Karpas-422 (cell line): ENCODE measurements around the gene SCN4A. TPM values are rescaled to one million over a fixed set of nuclear protein-coding genes. Genes with fewer than 3 reads are reported as not detected.

Source experiments
- DNase-seq: peaks from one replicate; pipeline ENCODE4 v3.0.0-alpha.2; 2015
- H2AFZ ChIP-seq: fragments of 200-600 bp; sonication (generic); 2 replicates; pipeline ENCODE4 v1.6.1; 2014; ENCODE audit warnings: antibody characterized with exemption, low read length, mixed read lengths
- H3K27ac ChIP-seq: fragments of 200-600 bp; sonication (generic); 2 replicates; pipeline ENCODE4 v1.5.1; 2014; ENCODE audit warnings: mild to moderate bottlenecking, low read length, moderate library complexity
- H3K27me3 ChIP-seq: fragments of 200-600 bp; sonication (generic); 2 replicates; pipeline ENCODE4 v1.6.1; 2014; ENCODE audit warnings: low read length, mixed read lengths
- H3K36me3 ChIP-seq: fragments of 200-600 bp; sonication (generic); 2 replicates; pipeline ENCODE4 v1.6.1; 2014; ENCODE audit warnings: low read length, mixed read lengths; ENCODE audit not compliant: insufficient read depth
- H3K4me1 ChIP-seq: fragments of 200-600 bp; sonication (generic); 2 replicates; pipeline ENCODE4 v1.6.1; 2014; ENCODE audit warnings: mild to moderate bottlenecking, low read length, mixed read lengths
- H3K4me2 ChIP-seq: fragments of 200-600 bp; sonication (generic); 2 replicates; pipeline ENCODE4 v1.6.1; 2014; ENCODE audit warnings: low read length, low read depth, mild to moderate bottlenecking; ENCODE audit not compliant: poor library complexity, severe bottlenecking
- H3K4me3 ChIP-seq: fragments of 200-600 bp; sonication (generic); 2 replicates; pipeline ENCODE4 v1.5.1; 2014; ENCODE audit warnings: mild to moderate bottlenecking, antibody characterized with exemption, low read length, mixed read lengths
- H3K79me2 ChIP-seq: fragments of 200-600 bp; sonication (generic); 2 replicates; pipeline ENCODE4 v1.6.1; 2014; ENCODE audit warnings: mild to moderate bottlenecking, low read length, mixed read lengths
- H3K9ac ChIP-seq: fragments of 200-600 bp; sonication (generic); 2 replicates; pipeline ENCODE4 v1.6.0; 2014; ENCODE audit warnings: low read length
- H3K9me2 ChIP-seq: fragments of 200-600 bp; sonication (generic), shearing (Covaris generic); replicated peaks from 2 replicates; pipeline ENCODE4 v1.6.0; 2014; ENCODE audit warnings: mild to moderate bottlenecking, low read length, moderate library complexity; ENCODE audit not compliant: insufficient read depth
- H3K9me3 ChIP-seq: fragments of 300-700, 200-600 bp; sonication (generic); 2 replicates; pipeline ENCODE4 v1.6.1; 2014; ENCODE audit warnings: low read length, mixed read lengths
- H4K20me1 ChIP-seq: fragments of 200-600 bp; sonication (generic); 2 replicates; pipeline ENCODE4 v1.6.1; 2014; ENCODE audit warnings: mild to moderate bottlenecking, antibody characterized with exemption, low read length, low read depth; ENCODE audit not compliant: insufficient read depth
- total RNA-seq: library from RNA; depleted of rRNA; stranded (reverse); fragments of >200 nt; shearing (Covaris generic); gene quantifications from 2 replicates; pipeline ENCODE4 v1.2.3, GENCODE V29; 2014; ENCODE audit warnings: low replicate concordance

The SCN4A gene
- total RNA-seq, 1 experiment from 2014 or later = 0.07 TPM

DNA sequence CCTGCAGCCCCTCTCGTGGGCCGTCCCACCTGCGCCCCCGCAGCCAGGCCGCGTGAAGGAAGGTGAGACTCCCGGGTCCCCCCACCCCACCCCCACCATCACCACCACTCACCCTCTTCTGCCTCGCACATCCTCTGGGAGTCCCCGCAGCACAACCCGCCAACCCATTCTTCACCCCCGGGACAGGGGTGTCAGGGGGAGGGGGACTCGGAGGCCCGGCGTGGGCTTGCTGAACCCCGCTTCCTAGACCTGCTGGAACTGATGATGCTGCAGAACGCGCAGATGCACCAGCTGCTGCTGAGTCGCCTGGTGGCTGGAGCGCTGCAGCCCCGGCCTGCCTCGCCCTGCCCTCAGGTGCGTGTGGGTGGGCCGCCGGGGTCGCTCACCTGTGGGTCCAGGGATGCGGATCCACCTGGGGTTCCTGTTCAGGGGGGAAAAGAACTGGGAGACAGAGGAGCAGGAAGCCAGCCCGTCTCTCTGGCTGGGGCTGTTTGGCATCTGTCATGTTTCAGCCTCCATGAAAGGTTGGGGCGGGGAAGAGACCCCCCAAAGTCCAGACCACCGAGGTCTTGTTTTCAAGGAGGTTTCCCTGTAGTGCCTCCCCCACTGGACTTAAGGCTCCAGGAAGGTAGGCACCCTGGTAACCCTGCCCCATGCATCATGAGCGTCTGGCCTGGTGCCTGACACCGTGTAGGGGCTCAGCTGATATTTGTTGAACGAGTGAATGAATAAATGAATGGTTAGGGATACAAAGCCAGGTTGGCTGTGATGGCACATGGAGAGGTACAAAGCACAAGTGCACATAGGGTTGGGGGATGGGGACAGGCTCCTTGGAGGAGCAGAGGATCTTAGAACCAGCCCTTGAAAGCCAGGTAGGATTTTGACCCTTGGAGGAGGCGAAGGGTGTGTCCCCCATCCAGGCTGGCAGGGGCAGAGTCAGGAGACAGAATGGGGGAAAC is 26.3 kb upstream of the SCN4A start:
- Histone ChIP-seq H3K79me2 (no peaks in the 10 kb centered on the region), H3K27me3 (0 out of 2 replicates have a peak, but pooled peaks cover 2% of the 10 kb centered on the region), H3K4me2 (peak overlapping the region; percentile 73), H3K4me1 (peaks cover 11% of the 10 kb centered on the region), H4K20me1 (no peaks in the 10 kb centered on the region), H3K4me3 (peak overlapping the region; percentile 67), H3K9ac (peak overlapping the region; percentile 45), H3K36me3 (no peaks in the 10 kb centered on the region), H3K27ac (no peak overlapping the region), H3K9me3 (no peaks in the 10 kb centered on the region), H3K9me2 (no peaks in the 10 kb centered on the region), H2AFZ (no peak overlapping the region; the same call in 1 of the 2 replicates)
- no peak for DNase-seq

DNA sequence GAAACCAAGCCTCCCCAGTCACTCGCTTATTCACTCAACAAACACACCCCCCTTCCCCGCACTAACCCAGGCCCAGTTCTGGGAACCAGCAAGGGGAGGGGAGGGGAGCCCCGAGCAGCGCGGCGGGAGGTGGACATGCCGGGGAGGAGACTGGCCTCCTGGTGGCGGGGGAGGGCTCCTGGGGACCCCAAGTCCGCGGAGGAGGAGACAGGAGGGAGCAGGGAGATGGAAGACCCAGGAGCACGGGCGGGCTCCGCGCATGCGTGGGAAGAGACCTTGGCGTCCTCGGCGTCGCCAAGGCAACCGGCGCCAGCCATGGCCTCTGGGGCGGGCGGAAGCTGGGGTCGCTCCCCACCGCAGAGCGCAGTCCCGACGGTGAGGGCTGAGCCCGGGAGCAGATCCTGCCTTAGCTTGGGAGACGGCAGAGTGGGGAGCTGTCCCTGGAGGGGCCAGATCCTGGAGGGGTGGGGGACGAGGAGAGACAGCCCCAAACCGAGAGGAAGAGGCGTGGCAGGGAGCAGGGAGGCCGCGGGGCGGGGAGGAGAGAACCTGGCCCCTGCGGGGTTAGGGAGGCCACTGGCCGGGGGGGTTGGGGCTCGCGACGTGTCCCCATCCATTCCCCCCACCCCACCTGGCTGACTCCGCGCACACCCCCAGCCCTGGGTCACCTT is 25.5 kb upstream of the SCN4A start, which contains the start of gene PRR29:
PRR29 (plus strand) TSS at position 302 of the 671 bp plus-strand sequence; CDS start at position 316, 14 bp downstream.
- Histone ChIP-seq H3K4me2 (peak within 1 kb of the TSS; percentile 73), H3K4me1 (peaks cover 11% of the 10 kb centered on the region), H4K20me1 (no peaks in the 10 kb centered on the region), H3K79me2 (no peaks in the 10 kb centered on the region), H3K9ac (peak within 1 kb of the TSS; percentile 45), H2AFZ (peak within 1 kb of the TSS; percentile 96; the same call in 1 of the 2 replicates), H3K4me3 (peak within 1 kb of the TSS; percentile 67), H3K9me2 (no peaks in the 10 kb centered on the region), H3K27me3 (0 out of 2 replicates have a peak, but pooled peaks cover 2% of the 10 kb centered on the region), H3K36me3 (no peaks in the 10 kb centered on the region), H3K27ac (no peak within 1 kb of the TSS), H3K9me3 (no peaks in the 10 kb centered on the region)
- DNase-seq = peak; percentile 81

DNA sequence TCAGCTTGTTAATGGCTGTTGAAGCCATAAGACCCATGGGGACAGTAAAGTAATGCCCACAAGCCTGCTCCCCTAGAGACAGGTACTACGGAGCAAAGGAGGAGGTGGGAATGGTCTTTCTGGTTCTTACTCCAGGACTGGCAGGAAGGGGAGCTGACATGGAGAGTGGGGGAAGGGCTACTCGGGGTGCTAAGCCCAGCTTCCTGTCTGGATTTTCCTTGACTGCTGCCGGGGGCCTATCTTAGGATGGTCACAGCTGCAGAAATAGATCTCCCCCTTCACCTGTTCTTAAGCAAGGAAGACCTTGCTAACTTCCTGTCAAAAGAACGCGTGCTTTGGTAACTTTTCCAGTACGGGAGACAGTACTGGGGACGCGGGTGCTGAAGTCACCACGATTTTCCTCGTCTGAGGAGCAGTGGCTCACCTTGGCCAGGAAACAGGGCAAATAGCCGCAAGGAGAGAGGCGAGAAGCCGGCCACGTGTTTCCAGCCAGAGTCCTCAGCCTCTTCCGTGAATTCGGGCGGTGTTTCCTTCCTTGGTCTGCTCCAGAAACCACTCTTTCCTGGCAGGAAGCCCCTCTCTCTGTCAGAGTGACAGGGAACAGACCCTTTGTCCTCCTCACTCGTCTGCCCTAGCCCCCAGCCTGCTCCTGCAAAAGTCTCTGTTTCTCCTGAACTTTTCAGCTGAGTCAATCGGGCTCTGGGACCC is 24.8 kb upstream of the SCN4A start:
- H3K36me3 ChIP-seq = no peaks in the 10 kb centered on the region
- H3K9ac ChIP-seq = no peak overlapping the region
- H4K20me1 ChIP-seq = no peaks in the 10 kb centered on the region
- no peak for DNase-seq
- no peak overlapping the region for H3K27ac ChIP-seq
- H3K79me2 ChIP-seq = no peaks in the 10 kb centered on the region
- no peaks in the 10 kb centered on the region for H3K9me3 ChIP-seq
- H3K27me3 ChIP-seq = 0 out of 2 replicates have a peak, but pooled peaks cover 2% of the 10 kb centered on the region
- no peaks in the 10 kb centered on the region for H3K9me2 ChIP-seq
- peak overlapping the region; percentile 67; the same call in 1 of the 2 replicates for H3K4me3 ChIP-seq
- H3K4me2 ChIP-seq = peak overlapping the region; percentile 73
- H2AFZ ChIP-seq = no peak overlapping the region
- peaks cover 11% of the 10 kb centered on the region for H3K4me1 ChIP-seq

DNA sequence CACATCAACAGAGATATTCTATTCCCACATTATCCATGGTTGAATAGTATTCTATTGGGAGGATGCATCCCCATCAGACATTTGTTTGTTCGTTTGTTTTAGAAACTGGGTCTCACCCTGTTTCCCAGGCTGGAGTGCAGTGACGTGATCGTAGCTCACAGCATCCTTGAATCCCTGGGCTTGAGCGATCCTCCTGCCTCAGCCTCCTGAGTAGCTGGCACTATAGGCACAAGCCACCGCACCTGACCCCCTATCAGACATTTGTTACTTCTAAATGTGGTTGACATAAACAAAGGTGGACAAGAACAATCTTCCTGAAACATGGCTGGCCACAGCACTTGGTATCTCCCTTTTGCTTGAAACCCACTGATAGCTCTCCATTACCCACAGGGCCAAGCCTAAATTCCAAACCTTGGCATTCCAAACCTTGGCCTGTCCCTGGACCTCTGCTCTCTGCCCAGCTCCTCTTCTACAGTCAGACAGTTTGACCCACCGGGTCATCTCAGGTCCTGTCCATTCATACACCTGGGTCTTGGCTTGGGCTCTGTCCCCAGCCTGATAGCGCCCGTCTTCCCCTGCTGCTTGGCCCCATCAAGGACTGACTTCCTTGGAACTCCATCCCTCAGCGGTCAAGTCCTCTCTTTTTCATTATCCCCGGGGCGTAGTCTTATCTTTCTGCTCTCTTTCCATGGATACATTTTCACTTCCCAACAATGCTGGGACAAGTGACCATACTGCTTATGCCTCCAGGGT is 23.9 kb upstream of the SCN4A start:
- Histone ChIP-seq H3K36me3 (no peaks in the 10 kb centered on the region), H3K9me3 (no peaks in the 10 kb centered on the region), H3K9ac (no peak overlapping the region), H3K4me3 (no peak overlapping the region), H4K20me1 (no peaks in the 10 kb centered on the region), H3K27ac (no peak overlapping the region), H3K4me2 (no peak overlapping the region), H3K79me2 (no peaks in the 10 kb centered on the region), H3K4me1 (peaks cover 11% of the 10 kb centered on the region), H3K9me2 (no peaks in the 10 kb centered on the region), H3K27me3 (0 out of 2 replicates have a peak, but pooled peaks cover 2% of the 10 kb centered on the region), H2AFZ (no peak overlapping the region)
- no peak for DNase-seq

DNA sequence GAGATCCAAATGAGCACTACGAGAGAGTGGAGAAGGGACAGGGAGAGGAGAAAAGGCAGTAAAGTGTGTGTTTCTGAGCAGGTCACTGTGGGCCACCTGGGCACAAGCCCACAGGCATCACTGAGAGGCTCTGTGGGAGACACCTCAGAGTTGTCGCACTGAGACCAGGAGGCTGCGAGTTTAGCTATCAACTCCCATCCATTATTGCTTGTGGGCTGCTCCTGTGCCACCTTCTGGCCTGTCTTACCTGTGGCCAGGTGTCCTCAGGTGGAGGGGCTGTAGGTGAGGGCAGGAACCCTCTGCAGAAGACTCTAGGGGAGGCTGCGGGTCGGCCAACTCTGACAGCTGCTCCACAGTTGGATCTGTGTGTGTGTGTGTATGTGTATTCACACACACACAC is 22.9 kb upstream of the SCN4A start:
- no peaks in the 10 kb centered on the region for H3K79me2 ChIP-seq
- no peak overlapping the region for H3K4me2 ChIP-seq
- H3K9me2 ChIP-seq = no peaks in the 10 kb centered on the region
- H2AFZ ChIP-seq = no peak overlapping the region
- H3K36me3 ChIP-seq = no peaks in the 10 kb centered on the region
- 0 out of 2 replicates have a peak, but pooled peaks cover 2% of the 10 kb centered on the region for H3K27me3 ChIP-seq
- DNase-seq = no peak
- H4K20me1 ChIP-seq = 0 out of 2 replicates have a peak, but pooled peaks cover 2% of the 10 kb centered on the region
- no peaks in the 10 kb centered on the region for H3K9me3 ChIP-seq
- no peak overlapping the region for H3K4me3 ChIP-seq
- H3K4me1 ChIP-seq = peaks cover 12% of the 10 kb centered on the region
- no peak overlapping the region for H3K9ac ChIP-seq
- H3K27ac ChIP-seq = no peak overlapping the region

DNA sequence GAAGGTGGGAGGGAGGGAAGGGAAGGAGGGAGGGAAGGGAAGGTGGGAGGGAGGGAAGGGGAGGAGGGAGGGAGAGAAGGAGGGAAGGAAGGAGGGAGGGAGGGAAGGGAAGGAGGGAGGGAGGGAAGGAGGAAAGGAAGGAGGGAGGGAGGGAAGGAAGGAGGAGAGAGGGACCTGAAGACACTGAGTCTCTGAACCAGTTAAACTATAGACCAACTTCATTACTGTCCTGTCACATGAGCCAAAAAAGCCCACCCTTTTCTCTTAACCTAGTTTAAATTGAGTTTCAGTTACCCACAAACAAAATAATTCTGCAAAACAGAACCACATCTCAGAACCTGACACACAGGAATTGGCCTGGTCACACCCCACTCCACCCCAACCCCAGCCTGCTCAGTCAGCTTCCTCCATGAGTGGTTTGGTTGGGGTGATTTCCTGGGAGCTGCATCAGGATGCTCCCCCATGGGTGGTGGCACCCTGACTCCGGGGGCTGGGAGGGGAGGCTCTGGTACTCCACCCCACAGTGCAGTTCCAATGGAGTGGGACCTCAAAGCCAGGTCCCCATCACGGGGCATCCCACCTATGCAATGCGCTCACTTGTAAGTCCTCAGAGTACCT is 20.8 kb upstream of the SCN4A start:
- no peaks in the 10 kb centered on the region for H3K9me2 ChIP-seq
- H3K36me3 ChIP-seq = no peaks in the 10 kb centered on the region
- H3K4me1 ChIP-seq = peaks cover 10% of the 10 kb centered on the region
- no peak for DNase-seq
- no peak overlapping the region for H3K4me2 ChIP-seq
- no peaks in the 10 kb centered on the region for H3K79me2 ChIP-seq
- 0 out of 2 replicates have a peak, but pooled peaks cover 3% of the 10 kb centered on the region for H4K20me1 ChIP-seq
- H3K27me3 ChIP-seq = 0 out of 2 replicates have a peak, but pooled peaks cover 2% of the 10 kb centered on the region
- no peaks in the 10 kb centered on the region for H3K9me3 ChIP-seq
- no peak overlapping the region for H2AFZ ChIP-seq
- H3K4me3 ChIP-seq = no peak overlapping the region
- no peak overlapping the region for H3K9ac ChIP-seq
- H3K27ac ChIP-seq = no peak overlapping the region

DNA sequence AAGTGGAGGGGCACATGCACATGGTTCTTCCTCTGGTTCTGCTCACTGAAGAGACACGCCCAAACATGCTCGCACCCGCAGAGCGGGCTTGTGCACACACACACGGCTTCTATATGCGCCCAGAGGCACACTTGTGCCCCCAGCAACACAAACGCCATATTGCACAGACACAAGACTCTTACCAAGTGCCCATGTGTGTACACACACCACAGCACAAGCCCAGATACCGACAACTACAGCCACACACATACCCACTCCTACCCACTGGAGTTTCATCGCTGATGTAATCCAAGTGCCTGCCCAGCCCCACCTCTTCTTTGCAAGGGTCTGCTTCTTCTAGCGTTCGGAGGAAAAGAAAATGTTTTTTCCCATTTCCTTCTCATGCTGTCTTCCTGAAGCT is 18.9 kb upstream of the SCN4A start:
- Histone ChIP-seq H2AFZ (no peak overlapping the region), H3K9me3 (no peaks in the 10 kb centered on the region), H3K36me3 (no peaks in the 10 kb centered on the region), H3K79me2 (no peaks in the 10 kb centered on the region), H3K27ac (no peak overlapping the region), H3K9ac (no peak overlapping the region), H3K4me3 (no peak overlapping the region), H4K20me1 (0 out of 2 replicates have a peak, but pooled peaks cover 3% of the 10 kb centered on the region), H3K27me3 (no peaks in the 10 kb centered on the region), H3K4me2 (no peak overlapping the region), H3K4me1 (peaks cover 3% of the 10 kb centered on the region; the same call in 1 of the 2 replicates), H3K9me2 (no peaks in the 10 kb centered on the region)
- DNase-seq = no peak
